ENCODE data around the gene TBX1.

The TBX1 gene

DNA sequence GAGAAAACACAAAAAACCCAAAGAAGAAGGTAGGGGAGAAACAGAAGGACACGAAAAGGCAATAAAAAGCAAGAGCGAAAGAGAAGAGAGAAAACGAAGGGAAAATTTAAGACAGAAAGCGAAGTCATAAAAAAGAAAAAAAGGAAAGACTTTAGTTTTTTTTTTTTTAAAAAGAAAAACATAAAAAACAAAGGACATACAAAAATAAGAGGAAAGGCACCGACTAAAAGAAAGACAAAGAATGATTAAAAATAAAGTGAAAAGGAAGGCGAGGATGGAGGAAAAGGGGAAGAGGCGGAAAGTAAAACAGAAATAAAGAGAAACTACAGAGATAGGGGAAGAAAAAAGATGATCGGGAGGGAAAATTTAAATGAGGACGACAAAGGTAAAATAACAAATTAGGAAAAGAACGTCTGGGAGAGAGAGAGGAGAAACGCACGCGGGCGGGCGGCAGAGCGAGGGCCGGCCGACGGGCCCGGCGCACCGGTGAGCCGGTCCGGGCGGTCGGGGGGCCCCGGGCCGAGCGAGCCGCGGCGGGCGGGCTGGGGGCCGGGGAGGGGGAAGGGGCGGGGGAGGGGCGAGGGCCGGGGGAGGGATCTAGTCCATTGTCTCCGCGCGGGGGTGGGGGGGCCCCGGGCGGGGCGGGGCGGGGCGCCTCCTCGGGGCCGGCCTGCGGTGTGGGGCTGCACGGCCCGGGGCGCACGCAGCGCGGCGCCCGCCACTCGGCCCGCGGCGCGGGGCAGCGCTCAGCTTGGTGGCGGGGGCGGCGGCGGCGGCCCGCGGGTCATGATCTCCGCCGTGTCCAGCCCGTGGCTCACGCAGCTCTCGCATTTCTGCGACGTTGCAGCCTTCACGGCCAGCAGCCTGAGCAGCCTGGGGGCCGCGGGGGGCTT, at the start of gene TBX1:
Gene TBX1 (plus strand): TSS at position 721 of the 893 bp plus-strand sequence. CDS start 66 bp downstream, at position 787.
- no peak for DNase-seq (ENCODE audit: low read depth in 2 of 2)

DNA sequence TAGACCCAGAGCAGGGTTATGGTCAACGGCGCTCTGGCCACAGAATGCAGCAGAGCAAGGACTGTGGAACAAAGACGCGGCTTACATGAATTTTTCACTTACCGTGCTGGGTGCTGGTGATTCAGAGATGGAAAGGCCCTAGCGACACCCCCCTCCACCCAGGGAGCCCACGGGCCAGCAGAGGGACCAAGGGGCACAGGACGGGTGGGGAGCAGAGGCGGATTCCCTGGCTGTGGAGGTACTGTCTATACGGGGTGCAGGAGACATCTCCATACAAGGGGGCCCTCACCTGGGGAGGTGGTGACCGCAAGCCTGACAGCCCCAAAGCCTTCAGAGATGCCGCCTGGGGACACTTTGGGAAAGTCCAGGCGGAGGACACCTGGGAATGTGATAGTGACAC, 47.3 kb upstream of the TBX1 start:
- DNase-seq (ENCODE audit: low read depth in 2 of 2), result no peak

DNA sequence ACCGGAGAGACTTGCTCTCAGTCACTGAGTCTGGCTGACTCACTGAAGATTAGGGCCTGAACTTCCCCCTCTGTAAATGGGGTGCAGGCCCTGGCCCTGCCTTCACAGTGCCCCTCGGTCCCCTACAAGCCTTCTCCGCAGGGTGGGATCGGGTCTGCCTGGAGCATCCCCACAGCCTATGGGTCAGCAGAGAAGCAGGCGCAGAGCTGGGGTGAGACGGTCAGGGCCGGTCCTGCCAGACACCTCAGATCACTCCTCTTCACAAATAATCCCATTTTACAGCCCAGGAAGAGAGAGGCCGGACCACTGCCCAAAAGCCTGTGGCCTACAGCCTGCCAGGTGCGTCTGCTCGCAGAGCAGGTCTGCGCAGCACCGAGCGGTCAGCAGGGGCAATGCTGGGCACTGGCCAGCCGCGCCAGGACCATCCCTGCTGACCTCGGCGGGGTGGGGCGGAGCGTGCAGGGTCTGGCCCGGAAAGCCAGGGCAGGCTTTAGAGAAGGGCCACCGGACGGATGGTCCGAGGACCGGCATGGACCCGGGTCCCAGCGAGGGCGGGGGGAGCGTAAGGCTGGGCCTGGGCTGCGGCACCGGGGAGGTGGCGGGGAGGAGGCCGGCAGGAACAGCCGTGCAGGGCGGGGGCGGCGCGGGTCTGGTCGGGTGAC, 46.8 kb upstream of the TBX1 start:
- DNase-seq (ENCODE audit: low read depth in 2 of 2), result no peak

DNA sequence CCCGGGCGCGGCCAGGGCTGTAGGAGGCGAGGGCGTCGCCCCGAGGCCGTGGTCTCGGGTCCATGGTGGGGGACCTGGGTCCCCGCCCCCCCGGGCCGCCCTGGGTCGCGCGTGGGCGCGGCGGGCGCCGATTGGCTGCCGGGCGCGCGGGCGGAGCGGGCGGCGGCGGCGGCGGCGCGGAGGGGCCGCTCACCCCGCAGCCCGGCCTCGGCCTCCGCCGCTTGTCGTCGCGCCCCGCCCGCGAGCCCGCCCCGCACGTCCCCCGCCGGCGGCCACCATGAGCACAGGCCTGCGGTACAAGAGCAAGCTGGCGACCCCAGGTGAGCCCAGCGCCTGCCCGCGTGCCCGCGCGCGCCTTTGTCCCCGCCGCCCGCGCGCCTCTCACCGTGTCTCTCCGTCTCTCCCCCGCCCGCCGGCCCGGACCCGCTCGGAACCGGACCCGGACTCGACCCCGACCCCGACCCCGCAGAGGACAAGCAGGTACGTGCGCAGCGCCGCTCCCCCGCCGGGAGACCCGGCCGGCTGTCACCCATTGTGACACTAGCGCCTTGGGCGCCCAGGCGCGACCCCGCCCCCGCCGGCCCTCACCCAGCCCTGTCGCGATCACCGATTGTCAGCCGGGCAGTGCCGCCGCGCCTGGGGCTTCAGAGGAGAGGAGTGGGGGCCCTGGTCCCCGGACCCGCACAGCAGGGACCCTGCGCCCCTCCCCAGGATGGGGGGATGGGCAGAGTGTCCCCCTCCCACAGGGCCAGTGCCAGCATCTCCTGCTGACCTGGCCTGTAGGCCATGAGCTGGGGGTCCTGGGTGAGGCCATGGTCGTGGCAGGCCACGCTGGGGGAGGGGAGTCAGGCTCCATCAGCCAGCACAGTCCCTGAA, 46.0 kb upstream of the TBX1 start, which contains the start of gene SEPTIN5:
Gene SEPTIN5 (plus strand): TSS at position 192 of the 876 bp plus-strand sequence. CDS start 86 bp downstream, at position 278.
- DNase-seq (ENCODE audit: low read depth in 2 of 2), result no peak

DNA sequence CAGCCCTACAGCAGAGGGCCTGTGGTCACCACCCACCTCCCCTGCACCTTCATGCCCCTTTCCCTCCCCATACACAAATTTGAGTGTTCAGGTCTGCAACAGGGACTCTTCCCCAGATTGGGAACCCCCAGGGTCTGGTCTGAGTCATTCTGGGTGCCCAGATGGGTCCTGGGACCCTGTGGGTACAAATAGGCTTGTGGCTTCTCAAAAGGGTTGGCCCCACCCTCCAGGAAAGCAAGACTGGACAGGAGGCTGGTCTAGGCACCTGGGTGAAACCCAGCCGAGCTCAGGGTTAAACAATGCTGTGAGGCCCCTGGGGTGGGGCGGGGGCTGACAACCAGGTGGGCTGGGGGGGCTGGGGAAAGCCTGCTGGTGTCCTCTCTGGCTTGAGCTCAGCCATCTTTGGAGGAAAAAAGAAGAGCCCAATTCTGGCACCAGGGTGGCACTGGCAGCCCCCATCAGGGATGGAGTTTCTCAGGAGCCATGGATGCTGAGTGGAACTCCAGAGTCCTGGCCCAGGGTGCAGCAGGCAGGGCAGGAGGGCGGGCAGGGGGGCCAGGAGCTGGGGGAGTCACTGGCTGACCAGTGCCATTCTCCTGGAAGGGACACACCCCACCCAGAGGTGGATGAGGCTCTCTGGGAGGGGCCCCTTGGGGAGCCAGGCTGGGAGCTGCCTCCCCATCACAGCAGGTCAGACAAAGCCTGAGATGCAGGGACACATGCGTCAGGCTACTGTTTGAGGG, 45.2 kb upstream of the TBX1 start:
- DNase-seq (ENCODE audit: low read depth in 2 of 2), result no peak

DNA sequence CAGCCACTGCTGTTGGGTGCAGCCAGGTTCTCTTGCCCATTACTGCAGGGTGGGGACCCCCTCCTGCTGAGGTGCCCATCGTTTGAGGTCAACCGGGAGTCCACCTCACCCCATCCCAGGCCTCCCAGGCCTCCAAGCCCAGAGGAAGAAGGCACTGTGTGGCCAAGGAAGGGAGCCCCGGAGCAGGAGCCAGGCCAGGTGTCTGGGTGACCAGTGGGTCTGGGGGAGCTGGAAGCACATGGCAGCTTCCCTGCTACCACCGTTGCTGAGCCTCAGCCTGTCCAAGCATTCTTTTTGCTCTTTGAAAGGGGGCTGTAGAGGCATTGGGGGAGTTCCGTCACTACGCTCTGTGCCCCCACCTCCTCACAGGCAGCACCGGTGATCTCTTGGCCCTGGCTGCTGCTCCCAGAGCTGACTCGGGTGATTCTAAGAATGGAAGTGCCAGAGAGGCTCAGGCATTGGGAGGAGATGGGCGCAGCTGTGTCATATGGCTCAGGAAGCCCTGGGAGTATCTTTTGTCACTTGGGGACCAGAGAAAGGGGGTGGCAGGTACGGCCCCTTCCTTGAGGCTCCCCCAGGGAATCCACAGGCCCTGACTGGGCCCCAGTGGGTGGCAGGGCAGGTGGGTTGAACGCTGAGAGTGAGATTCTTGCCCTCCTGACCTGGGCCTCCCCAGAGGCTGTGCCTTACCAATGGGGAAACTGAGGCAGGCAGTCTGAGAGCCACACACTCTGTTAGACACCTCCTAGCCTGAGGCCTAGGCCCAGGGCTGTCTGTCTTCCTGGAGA, 44.3 kb upstream of the TBX1 start:
- DNase-seq (ENCODE audit: low read depth in 2 of 2), result no peak

DNA sequence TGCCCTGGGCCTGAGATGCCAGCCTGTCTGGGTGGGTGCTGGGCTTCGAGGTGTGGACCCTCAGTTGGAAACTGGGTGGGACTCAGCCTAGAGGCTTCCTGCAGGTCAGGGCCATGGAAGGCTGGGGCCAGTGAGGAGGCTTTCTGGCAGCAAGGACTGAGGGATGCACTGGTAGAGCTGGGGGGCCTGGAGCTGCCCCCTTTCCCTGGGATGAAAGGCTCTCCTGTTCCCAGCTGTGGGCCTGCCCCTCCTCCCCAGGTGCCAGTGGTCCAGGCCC, 43.8 kb upstream of the TBX1 start:
- DNase-seq (ENCODE audit: low read depth in 2 of 2), result no peak

DNA sequence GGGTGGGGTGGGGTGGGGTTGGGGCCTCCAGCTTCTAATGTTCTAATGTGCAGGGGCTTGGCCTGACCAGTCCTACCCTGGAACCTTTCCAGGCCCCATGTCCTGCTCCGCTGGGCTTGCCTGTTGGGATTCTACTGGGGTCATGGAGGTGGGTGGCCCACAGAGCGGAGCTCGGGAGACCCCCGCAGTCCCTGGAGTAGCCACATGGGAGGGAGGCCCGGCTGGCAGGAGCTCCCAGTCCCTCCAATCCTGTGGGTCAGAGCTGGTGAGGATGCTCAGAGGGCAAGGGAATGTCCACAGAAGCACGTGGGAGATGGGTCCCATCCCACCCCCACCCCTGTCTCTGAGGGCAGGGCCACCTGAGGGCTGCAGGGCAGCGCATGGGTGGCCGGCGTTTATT, 43.4 kb upstream of the TBX1 start:
- DNase-seq (ENCODE audit: low read depth in 2 of 2), result no peak

DNA sequence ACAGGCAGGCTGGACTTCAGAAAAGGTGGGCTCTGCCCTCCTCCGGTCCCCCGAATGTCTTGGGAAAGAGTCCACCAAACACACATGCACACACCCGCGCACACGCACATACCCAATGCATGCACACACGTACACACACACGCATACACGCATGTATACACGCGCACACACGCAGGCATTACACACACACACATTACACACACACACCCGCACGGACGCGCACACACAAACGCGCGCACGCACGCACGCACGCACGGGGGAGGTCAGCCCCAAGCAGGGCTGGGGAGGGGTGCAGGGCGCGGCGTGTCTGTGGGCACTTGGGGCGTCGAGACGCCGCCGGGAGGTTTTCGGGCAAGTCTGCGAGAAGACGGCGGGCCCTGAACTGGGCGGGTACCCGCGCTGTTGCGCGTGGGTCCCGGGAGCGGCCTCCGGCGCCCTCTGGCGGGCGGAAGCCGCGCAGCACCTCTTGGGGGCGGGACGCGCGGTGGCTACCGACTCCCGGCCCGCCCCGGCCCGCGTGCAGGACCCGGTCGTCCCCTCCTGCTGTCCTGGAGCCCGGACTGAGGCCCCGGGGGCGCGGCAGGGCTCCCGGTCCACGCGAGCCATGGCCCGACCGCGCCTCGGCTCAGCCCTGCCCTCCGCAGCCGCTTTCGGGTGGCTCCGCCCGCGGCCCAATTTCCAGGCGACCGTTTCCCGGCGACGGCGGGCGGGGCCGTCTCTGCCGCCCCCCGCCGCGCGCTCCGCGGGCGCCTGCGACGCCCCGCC, 42.7 kb upstream of the TBX1 start:
- peak; percentile 66 to 68 for DNase-seq (ENCODE audit: low read depth in 2 of 2)

DNA sequence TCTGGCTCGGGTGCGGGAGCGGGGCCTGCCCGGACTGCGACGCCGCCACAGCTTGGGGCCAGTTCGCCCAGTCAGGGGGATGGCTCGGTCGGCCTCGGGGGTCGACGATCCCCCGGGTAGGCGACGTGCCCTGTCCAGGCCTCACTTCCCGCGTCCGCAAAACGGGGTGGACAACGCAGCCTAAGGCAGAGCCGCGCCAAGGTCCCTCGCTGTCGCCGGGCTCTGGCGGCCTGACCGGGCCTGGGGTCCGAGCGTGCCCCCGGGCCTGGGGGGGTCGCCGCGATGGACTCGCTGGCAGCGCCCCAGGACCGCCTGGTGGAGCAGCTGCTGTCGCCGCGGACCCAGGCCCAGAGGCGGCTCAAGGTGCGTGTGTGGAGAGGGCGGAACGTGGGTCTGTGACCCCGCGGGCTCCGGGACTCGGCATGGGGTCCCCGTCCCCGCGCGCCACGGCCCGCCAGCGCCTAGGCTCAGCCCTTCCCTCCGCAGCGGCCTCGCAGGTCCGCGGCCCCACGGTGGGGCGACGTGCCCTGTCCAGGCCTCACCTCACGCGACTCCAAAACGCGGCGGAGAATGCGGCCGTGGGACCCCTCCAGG, 42.0 kb upstream of the TBX1 start:
- no peak for DNase-seq (ENCODE audit: low read depth in 2 of 2)

DNA sequence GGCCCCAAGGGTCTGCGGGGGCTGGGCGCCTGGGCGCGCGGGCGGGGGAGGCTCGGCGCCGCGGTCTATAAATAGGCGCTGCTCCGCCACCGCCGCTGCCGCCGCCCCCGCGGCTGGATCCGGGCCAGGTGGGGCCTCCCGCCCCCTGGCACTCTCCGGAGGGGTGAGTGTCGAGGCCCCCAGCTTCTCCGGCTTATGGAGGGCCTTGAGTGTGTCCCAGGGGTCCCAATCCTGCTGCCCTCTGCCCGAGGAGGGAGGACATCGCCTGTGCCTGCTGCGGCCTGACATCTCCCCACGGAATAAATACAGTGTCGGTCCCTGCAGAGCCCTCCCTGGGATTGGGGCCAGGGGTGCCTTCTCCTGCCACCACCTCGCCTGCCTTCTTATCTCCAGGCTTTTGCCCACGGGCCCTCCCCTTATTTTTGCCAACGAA, 41.5 kb upstream of the TBX1 start:
- DNase-seq (ENCODE audit: low read depth in 2 of 2), result no peak

DNA sequence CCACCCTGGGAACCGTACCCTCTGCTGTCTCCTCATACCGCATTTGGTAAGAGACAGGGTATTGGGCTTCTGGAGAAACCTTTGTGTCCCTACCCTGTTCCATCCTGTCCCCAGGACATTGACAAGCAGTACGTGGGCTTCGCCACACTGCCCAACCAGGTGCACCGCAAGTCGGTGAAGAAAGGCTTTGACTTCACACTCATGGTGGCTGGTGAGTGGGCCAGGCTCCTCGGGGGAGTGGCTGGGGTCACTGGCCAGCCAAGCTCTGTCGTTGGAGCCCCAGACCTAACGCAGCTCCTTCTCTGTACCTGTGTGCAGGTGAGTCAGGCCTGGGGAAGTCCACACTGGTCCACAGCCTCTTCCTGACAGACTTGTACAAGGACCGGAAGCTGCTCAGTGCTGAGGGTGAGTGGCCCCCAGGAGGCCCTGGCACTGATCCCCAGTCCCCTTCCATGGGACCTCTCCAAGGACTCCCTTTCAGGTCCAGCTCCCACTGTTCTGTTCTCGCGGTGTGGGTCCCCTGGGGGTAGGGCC, 41.0 kb upstream of the TBX1 start:
- DNase-seq (ENCODE audit: low read depth in 2 of 2), result no peak

DNA sequence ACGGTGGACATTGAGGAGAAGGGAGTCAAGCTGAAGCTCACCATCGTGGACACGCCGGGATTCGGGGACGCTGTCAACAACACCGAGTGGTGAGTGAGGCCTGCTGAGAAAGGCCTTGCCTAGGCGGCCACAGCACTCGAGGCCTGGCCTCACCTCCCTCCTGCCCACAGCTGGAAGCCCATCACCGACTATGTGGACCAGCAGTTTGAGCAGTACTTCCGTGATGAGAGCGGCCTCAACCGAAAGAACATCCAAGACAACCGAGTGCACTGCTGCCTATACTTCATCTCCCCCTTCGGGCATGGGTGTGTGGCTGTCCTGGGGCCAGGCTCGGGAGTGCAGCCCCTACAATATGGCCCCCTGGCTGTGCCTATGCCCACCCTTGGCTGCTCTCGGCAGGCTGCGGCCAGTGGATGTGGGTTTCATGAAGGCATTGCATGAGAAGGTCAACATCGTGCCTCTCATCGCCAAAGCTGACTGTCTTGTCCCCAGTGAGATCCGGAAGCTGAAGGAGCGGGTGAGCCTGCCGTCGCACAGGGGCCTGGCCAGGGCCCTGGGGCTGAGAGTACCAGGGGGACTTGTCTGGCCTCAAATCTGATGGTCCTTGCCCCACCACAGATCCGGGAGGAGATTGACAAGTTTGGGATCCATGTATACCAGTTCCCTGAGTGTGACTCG, 40.3 kb upstream of the TBX1 start:
- no peak for DNase-seq (ENCODE audit: low read depth in 2 of 2)

DNA sequence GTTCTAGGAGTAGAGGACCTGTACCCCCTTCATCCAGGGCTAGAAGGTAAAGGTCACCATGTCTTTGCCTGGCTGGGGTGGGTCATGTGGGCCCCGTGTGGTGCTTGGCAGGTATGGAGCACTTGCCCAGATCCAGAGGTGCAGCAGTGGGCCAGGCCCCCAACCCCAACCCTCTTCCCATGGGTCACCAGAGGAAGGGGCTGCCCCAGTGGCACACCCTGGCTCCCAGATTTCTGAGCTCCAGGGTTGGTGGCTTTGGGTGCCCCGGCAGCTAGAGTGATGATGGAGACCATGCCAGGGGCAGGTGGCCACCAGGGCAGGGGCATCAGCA, 39.6 kb upstream of the TBX1 start:
- no peak for DNase-seq (ENCODE audit: low read depth in 2 of 2)

DNA sequence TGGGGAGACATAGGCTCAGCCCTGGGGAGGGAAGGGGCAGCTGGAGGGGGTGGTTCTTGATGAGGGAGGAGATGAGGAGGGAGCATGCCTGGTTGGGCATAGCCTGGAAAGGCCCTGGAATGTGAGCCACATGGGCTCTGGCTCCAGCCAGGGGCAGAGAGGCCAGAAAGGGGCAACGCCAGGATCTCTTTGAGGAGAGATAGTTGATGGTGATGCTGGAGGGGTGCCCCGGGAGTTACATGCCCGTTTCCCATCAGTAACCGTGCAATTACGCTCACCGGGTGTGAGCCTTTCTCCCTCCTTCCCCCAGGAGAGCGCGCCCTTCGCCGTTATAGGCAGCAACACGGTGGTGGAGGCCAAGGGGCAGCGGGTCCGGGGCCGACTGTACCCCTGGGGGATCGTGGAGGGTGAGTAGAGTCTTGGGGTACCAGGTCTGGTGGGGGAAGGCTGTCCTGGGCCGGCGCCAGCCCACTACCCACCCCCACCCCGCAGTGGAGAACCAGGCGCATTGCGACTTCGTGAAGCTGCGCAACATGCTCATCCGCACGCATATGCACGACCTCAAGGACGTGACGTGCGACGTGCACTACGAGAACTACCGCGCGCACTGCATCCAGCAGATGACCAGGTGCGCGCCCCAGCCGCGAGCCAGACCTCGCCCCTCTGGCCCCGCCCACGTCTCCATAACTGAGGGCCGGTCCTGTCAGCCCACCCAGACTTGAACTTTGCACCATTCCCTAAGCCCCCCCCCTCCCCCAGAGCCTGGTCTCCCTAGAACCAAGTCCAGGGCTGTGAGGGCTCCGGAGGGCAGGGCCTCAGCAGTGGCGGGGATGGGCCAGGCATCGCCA, 39.0 kb upstream of the TBX1 start:
- no peak for DNase-seq (ENCODE audit: low read depth in 2 of 2)

DNA sequence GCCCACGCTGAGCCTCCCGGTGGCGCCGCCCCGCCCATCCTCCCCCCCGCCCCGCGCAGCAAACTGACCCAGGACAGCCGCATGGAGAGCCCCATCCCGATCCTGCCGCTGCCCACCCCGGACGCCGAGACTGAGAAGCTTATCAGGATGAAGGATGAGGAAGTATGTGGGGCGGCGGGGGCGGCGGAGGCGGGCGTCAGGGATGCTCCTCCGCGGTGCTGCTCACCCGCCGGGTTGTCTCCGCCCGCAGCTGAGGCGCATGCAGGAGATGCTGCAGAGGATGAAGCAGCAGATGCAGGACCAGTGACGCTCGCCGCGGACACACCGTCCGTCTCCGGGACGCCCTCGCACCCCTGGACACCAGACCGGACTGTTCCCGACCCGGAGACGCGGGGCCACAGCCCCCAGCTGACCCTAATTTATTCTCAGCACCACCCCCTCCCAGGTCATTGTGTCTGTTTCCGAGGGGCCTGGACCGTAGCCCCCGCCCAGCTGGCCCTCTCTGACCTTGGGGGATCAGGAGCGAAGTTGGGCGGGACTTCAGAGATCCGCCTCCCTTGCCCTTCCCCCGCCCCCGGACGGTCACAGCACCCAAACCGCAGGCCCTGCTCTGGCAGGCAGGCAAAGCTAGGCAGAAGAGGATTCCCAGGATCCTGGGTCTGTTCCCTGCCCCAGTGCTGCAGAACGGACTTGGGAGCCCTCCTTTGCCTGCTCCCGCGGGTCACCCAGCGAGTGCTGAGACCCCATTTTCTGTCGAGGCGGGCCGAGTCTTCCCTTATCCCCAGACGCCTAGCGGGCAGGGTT, 38.2 kb upstream of the TBX1 start:
- no peak for DNase-seq (ENCODE audit: low read depth in 2 of 2)

DNA sequence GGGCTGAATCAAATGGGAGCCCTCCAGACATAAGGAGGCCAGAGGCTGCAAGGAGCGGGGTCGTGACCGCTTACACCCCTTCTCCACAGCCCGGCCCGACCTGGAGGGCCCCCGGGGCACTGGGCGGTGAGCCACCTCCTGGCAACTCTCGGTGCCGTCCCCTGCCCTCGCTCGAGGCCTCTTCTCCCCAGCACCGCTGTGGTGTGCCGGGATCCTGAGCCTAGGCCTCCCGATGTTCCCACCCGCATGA, 37.7 kb upstream of the TBX1 start:
- DNase-seq (ENCODE audit: low read depth in 2 of 2), result no peak
